KMS-11 (cell line): ENCODE data around the gene PIGU.

ENCODE experiments used
- H2AFZ ChIP-seq: fragments of 200-600 bp; sonication (generic); 2 replicates; pipeline ENCODE4 v1.6.1; 2016; ENCODE audit warnings: antibody characterized with exemption, mixed run types, low read depth
- H3K27ac ChIP-seq: fragments of 200-600 bp; sonication (generic); 2 replicates; pipeline ENCODE4 v1.6.1; 2016; ENCODE audit warnings: mild to moderate bottlenecking, mixed run types
- H3K27me3 ChIP-seq: fragments of 200-600 bp; sonication (generic); 2 replicates; pipeline ENCODE4 v1.6.1; 2017; ENCODE audit warnings: mild to moderate bottlenecking, low read depth, mixed run types, moderate library complexity; ENCODE audit not compliant: insufficient read depth
- H3K36me3 ChIP-seq: fragments of 200-600 bp; sonication (generic); 2 replicates; pipeline ENCODE4 v1.6.1; 2017; ENCODE audit warnings: mild to moderate bottlenecking, mixed run types; ENCODE audit not compliant: insufficient read depth
- H3K4me1 ChIP-seq: fragments of 200-600 bp; sonication (generic); 2 replicates; pipeline ENCODE4 v1.6.1; 2016; ENCODE audit warnings: mild to moderate bottlenecking, low read depth, mixed run types; ENCODE audit not compliant: poor library complexity, severe bottlenecking
- H3K4me2 ChIP-seq: fragments of 200-600 bp; sonication (generic); 2 replicates; pipeline ENCODE4 v1.7.0; 2016; ENCODE audit warnings: mild to moderate bottlenecking, mixed run types
- H3K4me3 ChIP-seq: fragments of 200-600 bp; sonication (generic); IDR thresholded peaks from 2 replicates; pipeline ENCODE4 v1.6.1; 2017; ENCODE audit warnings: low read depth, low read length, mixed read lengths; ENCODE audit not compliant: insufficient read depth
- H3K79me2 ChIP-seq: fragments of 200-600 bp; sonication (generic); 2 replicates; pipeline ENCODE4 v1.6.1; 2016; ENCODE audit warnings: low read depth, mixed run types; ENCODE audit not compliant: insufficient read depth
- H3K9ac ChIP-seq: fragments of 200-600 bp; sonication (generic); 2 replicates; pipeline ENCODE4 v1.6.1; 2016; ENCODE audit warnings: mild to moderate bottlenecking, mixed run types
- H4K20me1 ChIP-seq: fragments of 200-600 bp; sonication (generic); 2 replicates; pipeline ENCODE4 v1.6.1; 2016; ENCODE audit warnings: mild to moderate bottlenecking, mixed run types; ENCODE audit not compliant: insufficient read depth
- TF ChIP-seq, protein P1 (sequence below): fragments of 200-600 bp; sonication (generic); conservative IDR thresholded peaks from 2 replicates; pipeline ENCODE4 v1.6.1; 2017; ENCODE audit warnings: low read depth, mild to moderate bottlenecking, antibody characterized with exemption, low read length, moderate library complexity, mixed read lengths

The PIGU gene

DNA sequence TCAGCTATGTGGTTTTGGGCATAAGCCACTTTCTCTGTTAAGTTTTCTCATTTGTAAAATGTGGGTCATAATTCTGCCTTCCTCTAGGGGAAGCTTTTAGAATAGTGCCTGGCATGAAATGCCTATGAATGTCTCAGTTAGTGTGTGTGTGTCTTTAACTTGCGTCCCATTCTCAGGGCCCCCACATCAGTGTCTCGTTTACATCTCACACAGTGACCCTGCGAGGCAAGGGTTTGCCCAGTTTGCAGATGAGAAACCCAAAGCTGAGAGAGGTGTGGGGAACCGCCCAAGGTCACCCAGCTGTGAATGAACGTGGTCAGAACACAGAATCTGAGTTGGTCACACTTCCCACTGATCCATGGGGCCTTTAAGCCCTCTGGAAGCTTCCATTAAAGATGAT, 146.6 kb downstream of the PIGU start:
- TF ChIP-seq, protein P1, sequence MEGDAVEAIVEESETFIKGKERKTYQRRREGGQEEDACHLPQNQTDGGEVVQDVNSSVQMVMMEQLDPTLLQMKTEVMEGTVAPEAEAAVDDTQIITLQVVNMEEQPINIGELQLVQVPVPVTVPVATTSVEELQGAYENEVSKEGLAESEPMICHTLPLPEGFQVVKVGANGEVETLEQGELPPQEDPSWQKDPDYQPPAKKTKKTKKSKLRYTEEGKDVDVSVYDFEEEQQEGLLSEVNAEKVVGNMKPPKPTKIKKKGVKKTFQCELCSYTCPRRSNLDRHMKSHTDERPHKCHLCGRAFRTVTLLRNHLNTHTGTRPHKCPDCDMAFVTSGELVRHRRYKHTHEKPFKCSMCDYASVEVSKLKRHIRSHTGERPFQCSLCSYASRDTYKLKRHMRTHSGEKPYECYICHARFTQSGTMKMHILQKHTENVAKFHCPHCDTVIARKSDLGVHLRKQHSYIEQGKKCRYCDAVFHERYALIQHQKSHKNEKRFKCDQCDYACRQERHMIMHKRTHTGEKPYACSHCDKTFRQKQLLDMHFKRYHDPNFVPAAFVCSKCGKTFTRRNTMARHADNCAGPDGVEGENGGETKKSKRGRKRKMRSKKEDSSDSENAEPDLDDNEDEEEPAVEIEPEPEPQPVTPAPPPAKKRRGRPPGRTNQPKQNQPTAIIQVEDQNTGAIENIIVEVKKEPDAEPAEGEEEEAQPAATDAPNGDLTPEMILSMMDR = no peak
- Histone ChIP-seq H3K9ac (no peak overlapping the region), H2AFZ (no peak overlapping the region), H3K79me2 (peaks cover 5% of the 10 kb centered on the region; the same call in 1 of the 2 replicates), H4K20me1 (no peaks in the 10 kb centered on the region), H3K27me3 (no peaks in the 10 kb centered on the region), H3K4me3 (no peak overlapping the region), H3K27ac (no peak overlapping the region), H3K4me1 (peaks cover 15% of the 10 kb centered on the region), H3K4me2 (no peak overlapping the region), H3K36me3 (peaks cover 11% of the 10 kb centered on the region; the same call in 1 of the 2 replicates)

DNA sequence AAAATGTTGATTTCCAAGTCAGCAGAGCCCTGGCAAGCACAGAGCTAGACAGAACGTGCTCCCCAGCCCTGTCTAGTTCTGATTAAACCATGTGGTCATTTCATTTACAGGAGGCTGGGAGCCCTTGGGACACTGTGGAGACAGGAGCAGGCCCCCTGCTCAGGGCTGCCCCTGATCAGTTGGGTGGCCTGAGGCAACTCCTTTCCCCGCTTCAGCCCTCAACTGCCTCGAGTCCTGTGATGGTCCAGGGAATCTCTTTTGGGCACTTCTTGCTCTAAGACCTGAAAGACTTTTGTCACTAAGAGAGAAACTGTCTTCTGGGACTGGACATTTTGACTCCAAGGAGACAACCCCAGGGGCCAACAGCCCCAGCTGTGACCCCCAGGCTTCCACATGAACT, 147.2 kb downstream of the PIGU start:
- Histone ChIP-seq H3K4me2 (no peak overlapping the region), H3K27me3 (no peaks in the 10 kb centered on the region), H4K20me1 (no peaks in the 10 kb centered on the region), H3K9ac (no peak overlapping the region), H3K79me2 (peaks cover 11% of the 10 kb centered on the region), H3K36me3 (peaks cover 11% of the 10 kb centered on the region; the same call in 1 of the 2 replicates), H3K27ac (no peak overlapping the region; the same call in 1 of the 2 replicates), H2AFZ (no peak overlapping the region), H3K4me3 (no peak overlapping the region), H3K4me1 (peaks cover 15% of the 10 kb centered on the region)
- TF ChIP-seq, protein P1 = no peak

DNA sequence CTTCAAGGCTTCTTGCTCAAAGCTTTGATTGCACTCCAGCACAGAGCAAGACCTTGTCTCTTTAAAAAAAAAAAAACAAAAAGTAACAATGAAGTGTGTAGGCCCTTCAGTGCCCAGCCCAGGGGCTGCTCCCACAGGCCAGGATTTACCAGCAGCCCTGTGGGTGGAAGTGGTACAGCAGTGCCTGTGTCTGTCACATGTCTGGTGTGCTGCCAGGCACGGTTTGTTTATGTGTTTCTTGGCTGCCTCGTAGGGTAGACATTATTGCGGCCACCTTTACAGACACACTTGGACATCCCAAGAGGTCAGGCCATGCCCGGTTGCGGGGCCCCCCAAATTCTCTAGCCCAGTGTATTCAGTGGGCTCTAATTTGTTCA, 148.0 kb downstream of the PIGU start:
- Histone ChIP-seq H3K27me3 (no peaks in the 10 kb centered on the region), H2AFZ (no peak overlapping the region), H3K36me3 (peaks cover 6% of the 10 kb centered on the region; the same call in 1 of the 2 replicates), H3K4me3 (no peak overlapping the region), H3K79me2 (peaks cover 20% of the 10 kb centered on the region), H3K4me1 (peaks cover 15% of the 10 kb centered on the region), H4K20me1 (no peaks in the 10 kb centered on the region), H3K27ac (no peak overlapping the region), H3K4me2 (no peak overlapping the region), H3K9ac (no peak overlapping the region)
- TF ChIP-seq, protein P1 = no peak

DNA sequence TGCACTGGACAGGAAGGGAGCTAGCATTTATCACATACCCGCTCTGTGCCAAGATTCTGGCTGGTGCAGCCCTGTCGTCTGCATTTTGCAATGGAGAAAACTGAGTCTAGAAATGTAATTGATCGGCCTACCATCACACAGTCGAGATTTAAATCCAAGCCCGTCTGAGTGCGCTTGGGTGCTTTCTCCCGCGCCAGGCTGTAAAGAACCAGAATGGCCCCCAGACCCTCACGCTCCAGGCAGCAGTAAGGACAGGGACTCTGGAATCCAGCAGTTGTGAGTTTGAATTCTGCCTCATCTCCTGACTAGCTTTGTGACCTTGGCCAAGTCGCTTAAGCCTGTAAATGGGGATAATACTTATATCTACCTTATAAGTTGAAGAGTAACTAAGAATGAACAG, 149.9 kb downstream of the PIGU start:
- peaks cover 6% of the 10 kb centered on the region; the same call in 1 of the 2 replicates for H3K36me3 ChIP-seq
- no peak overlapping the region for H3K4me3 ChIP-seq
- peaks cover 26% of the 10 kb centered on the region for H3K4me1 ChIP-seq
- H3K27me3 ChIP-seq = no peaks in the 10 kb centered on the region
- no peak overlapping the region for H2AFZ ChIP-seq
- H3K27ac ChIP-seq = no peak overlapping the region
- peaks cover 37% of the 10 kb centered on the region for H3K79me2 ChIP-seq
- TF ChIP-seq, protein P1 = no peak
- no peaks in the 10 kb centered on the region; the same call in 1 of the 2 replicates for H4K20me1 ChIP-seq
- H3K9ac ChIP-seq = no peak overlapping the region
- no peak overlapping the region for H3K4me2 ChIP-seq
